GM10248 (cell line): ENCODE data around the gene CCNB2.

Experiments used
- CTCF ChIA-PET: fragments of 300-600 bp; sonication (Branson Sonifier 250); formaldehyde crosslinking; extraction: SDS; loops from one replicate; lab custom pipeline; 2021; ENCODE audit warnings: antibody characterized with exemption; lab: Yijun Ruan, JAX
- POLR2A ChIA-PET: fragments of 350-650 bp; sonication (Branson Sonifier 250); formaldehyde crosslinking; extraction: SDS; loops from one replicate; lab custom pipeline; 2020; ENCODE audit warnings: antibody characterized with exemption; lab: Yijun Ruan, JAX
- DNase-seq: peaks from one replicate; pipeline ENCODE4 v3.0.0; 2012; ENCODE audit errors: extremely low spot score
- TF ChIP-seq, protein P1 (sequence below): IDR thresholded peaks from 2 replicates; pipeline ENCODE4 v1.5.1; 2012; ENCODE audit warnings: mild to moderate bottlenecking, low read depth; ENCODE audit errors: extremely low read depth, missing control alignments, control extremely low read depth

Gene CCNB2

DNA sequence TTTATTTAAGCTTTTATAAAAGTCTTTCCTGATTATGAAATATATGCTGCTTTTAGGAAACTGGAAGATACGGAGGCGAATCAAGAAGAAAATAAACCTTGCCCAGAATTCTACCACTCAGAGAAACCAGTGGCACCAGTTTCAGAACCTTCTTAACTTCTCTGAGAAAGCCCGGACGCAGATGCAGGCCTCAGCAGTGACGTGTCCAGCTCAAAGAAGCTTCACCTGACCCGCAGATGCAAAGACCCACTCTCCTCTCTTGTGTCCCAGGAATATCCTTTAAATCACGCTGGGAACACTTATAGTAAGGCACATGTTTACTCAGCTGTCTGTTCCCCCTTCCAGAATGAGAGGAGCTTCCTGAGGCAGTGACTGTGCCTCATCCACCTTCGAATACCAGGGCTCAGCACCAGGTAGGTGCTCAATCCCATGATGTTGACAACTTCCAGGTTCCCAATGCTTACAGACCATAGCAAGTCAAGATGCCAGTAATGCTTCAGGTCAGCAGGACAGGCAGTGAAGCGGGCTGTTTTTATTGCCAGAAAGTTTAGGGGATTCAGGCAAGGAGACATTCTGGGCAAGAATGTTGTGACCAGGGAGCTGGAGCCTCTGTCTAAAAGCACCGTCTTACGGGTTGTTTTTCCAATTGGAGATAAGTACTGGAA lies 61.8 kb downstream of the CCNB2 start:
- ChIA-PET POLR2A (no interaction called here), CTCF (interaction anchor here (1.4 to 6.1 kb wide), 7 partner anchors 8 to 362 kb away, joined by 3 to 36 read pairs (median 3); no protein-coding TSS in a partner anchor)
- DNase-seq: no peak
- TF ChIP-seq, protein P1, sequence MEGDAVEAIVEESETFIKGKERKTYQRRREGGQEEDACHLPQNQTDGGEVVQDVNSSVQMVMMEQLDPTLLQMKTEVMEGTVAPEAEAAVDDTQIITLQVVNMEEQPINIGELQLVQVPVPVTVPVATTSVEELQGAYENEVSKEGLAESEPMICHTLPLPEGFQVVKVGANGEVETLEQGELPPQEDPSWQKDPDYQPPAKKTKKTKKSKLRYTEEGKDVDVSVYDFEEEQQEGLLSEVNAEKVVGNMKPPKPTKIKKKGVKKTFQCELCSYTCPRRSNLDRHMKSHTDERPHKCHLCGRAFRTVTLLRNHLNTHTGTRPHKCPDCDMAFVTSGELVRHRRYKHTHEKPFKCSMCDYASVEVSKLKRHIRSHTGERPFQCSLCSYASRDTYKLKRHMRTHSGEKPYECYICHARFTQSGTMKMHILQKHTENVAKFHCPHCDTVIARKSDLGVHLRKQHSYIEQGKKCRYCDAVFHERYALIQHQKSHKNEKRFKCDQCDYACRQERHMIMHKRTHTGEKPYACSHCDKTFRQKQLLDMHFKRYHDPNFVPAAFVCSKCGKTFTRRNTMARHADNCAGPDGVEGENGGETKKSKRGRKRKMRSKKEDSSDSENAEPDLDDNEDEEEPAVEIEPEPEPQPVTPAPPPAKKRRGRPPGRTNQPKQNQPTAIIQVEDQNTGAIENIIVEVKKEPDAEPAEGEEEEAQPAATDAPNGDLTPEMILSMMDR: no peak

DNA sequence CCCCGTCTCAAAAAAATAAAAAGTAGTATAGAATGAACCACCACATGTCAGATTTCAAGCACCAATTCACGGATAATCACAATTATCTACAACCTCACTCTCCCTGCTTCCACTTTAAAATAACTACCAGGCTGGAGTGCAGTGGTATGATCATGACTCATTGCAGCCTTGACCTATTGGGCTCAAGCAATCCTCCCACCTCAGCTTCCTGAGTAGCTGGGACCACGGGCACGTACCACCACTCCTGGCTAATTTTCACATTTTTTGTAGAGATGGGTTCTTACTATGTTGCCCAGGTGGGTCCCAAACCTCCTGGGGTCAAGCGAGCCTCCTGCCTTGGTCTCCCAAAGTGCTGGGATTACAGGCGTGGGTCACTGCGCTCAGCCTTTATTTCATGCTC lies 63.6 kb downstream of the CCNB2 start:
- CTCF ChIA-PET: interaction anchor here (0.7 kb wide), 1 partner anchor 276 kb away, joined by 3 read pairs; no protein-coding TSS in a partner anchor
- POLR2A ChIA-PET: no interaction called here

DNA sequence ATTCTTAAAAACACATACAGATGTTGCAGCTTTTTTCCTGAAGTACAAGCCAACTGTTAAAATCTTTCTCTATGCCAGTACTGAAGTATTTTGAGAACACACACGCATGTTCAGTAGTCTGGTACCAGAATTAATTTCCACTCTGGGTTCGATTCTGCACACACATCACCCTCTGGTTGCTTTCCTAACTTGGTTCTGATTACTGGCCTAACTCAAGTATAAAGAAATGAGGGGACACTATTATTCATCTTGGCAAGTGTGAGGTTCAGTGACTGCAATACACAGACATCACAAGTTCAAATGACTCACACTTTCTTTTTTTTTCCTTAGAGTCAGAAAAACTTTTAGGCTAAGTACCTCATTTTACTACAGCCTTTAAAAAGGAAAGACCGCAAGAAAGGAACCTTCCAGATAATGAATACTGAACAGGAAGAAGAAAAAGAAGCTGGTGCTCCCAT lies 64.3 kb downstream of the CCNB2 start:
- CTCF ChIA-PET: interaction anchor here (0.7 to 1.9 kb wide), 6 partner anchors 7 to 331 kb away, joined by 3 to 7 read pairs (median 4); no protein-coding TSS in a partner anchor
- POLR2A ChIA-PET: no interaction called here
- no peak for DNase-seq
- TF ChIP-seq, protein P1: no peak

More for the DNA sequence above, 63.6 kb downstream of the CCNB2 start:
- DNase-seq: no peak
- TF ChIP-seq, protein P1: no peak

DNA sequence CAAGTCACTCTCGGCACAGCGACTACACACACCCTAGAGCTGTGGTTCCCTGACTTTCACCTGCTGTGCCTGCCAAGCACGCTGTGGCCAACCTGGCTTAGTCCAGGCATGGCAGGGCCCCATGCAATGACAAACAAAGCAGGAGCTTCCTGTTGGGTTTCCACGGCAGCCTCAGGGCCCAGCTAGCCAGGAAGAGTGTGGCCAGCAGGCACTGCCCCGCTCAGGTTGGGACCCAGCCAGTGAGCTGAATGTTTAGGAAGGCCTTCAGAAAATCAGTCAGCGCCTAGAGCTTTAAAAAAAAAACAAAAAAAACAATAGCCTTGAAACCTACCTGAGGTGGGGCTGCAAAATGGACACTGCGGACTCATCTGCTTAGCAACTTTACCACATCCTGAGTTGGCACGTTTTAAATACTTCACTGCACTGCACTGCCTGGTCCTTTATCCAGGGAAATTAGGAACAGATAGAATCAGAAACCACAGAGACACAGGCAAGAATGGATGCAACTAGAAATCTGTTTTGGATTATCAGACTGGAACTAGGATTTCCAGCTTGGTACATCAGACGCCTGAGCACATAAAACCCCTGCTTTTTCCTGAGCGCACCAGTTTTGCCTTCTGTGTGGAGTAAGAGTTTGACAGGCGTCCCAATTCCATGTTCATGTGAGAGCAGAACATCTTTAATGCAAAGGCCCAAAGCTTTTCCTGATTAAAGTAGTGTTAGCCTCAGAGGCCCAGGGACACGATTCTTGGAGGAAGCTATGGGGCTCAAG lies 65.5 kb downstream of the CCNB2 start:
- ChIA-PET CTCF (interaction anchor here (1.0 to 1.9 kb wide), 6 partner anchors 8 to 331 kb away, joined by 3 to 7 read pairs (median 4); no protein-coding TSS in a partner anchor), POLR2A (no interaction called here)
- TF ChIP-seq, protein P1: no peak
- DNase-seq: no peak

DNA sequence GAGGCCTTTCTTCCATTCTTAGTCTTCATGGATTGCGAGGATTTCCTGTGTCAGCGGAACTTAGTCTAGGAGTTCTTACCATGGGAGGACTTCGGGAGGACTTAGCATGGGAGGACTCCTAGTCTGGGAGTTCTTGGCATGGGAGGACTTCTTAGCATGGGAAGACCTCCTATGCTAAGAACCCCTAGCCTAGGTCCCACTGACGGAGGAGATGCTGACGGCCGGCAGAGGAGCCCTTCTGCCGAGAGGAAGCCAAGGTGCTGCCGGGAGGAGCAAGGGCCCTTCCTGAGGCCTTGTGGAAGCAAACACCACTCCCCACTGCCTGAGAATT lies 66.1 kb downstream of the CCNB2 start:
- POLR2A ChIA-PET: no interaction called here
- DNase-seq: no peak
- CTCF ChIA-PET: interaction anchor here (1.3 to 1.9 kb wide), 3 partner anchors 33 to 331 kb away, joined by 3 to 5 read pairs (median 4); no protein-coding TSS in a partner anchor
- TF ChIP-seq, protein P1: no peak

DNA sequence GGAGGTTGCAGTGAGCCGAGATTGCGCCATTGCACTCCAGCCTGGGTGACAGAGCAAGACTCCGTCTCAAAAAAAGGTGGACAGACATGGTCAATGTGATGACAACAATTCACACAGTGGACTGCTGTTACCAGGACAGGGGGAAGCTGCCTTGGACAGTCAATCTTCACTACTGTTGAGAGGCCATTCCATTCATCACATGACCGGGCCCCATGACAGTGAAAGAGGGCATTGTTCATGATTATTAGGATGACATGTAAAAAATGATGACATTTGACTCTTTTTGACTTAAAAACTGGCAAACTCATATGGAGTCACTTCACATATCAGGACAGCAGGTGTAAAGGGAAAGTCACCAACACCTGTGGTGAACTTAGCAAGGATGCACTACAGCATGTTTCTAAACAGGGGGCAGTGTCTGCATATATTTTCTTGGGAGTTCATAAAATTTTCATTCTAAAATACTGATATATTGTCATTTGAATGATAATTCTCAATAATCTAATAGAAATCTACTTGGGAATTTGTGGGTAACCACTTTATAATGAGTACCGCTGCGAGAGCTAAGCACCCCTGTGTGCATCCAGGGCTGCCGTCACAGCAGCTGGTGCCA lies 67.4 kb downstream of the CCNB2 start:
- TF ChIP-seq, protein P1: no peak
- CTCF ChIA-PET: interaction anchor here (0.9 kb wide), 1 partner anchor 328 kb away, joined by 3 read pairs; no protein-coding TSS in a partner anchor
- POLR2A ChIA-PET: no interaction called here
- no peak for DNase-seq
